GM12878 (cell line): ENCODE results near the gene CRHR2. TPM values are rescaled to one million over a fixed set of nuclear protein-coding genes. Genes with fewer than 3 reads are reported as not detected.

Source experiments
- ATAC-seq: fragments of 200-7000 bp; cut with Tn5 transposase; 3 replicates; pipeline ENCODE4 v1.9.1; 2020; ENCODE audit warnings: mild to moderate bottlenecking, moderate library complexity
- BruUV-seq: library from RNA; stranded (reverse); fragments of 400-500 nt; replicated peaks from 2 replicates; lab custom pipeline; 2021; lab: Mats Ljungman, UMichigan
- CTCF ChIA-PET: fragments of 300-600 bp; sonication (Branson Sonifier 250); formaldehyde crosslinking; extraction: SDS; loops from one replicate; lab custom pipeline; 2021; ENCODE audit warnings: inconsistent platforms; lab: Yijun Ruan, JAX
- POLR2A ChIA-PET: fragments of 350-600 bp; formaldehyde crosslinking; extraction: SDS; loops from one replicate; lab custom pipeline; 2021; ENCODE audit warnings: inconsistent platforms; lab: Charles Lee
- RAD21 ChIA-PET: fragments of 300-600 bp; sonication (Branson Sonifier 250); formaldehyde crosslinking; loops from one replicate; lab custom pipeline; 2023; ENCODE audit warnings: antibody characterized with exemption; ENCODE audit not compliant: unreplicated experiment; lab: Charles Lee
- SMC1A ChIA-PET: fragments of 300-600 bp; sonication (Branson Sonifier 250); formaldehyde crosslinking; loops from one replicate; lab custom pipeline; 2023; ENCODE audit not compliant: unreplicated experiment, uncharacterized antibody; lab: Charles Lee
- DNase-seq: peaks from one replicate; pipeline ENCODE4 v3.0.0-alpha.2; 2011; ENCODE audit warnings: low read depth, low spot score
- FAIRE-seq: peaks from 3 replicates; lab custom pipeline; 2011; peaks lifted over from hg19 to GRCh38; lab: Jason Lieb, UNC
- H2AFZ ChIP-seq: 2 replicates; pipeline ENCODE4 v1.6.0; 2011; ENCODE audit warnings: low read depth, low read length, control low read depth; ENCODE audit not compliant: control insufficient read depth
- H3K27ac ChIP-seq: 2 replicates; pipeline ENCODE4 v1.5.1; 2011; ENCODE audit warnings: control low read depth; ENCODE audit not compliant: control insufficient read depth, insufficient read depth
- H3K27me3 ChIP-seq, 2 experiments: replicated peaks in 1 of 2; 2 replicates each; pipeline versions ENCODE4 v1.6.0 to v1.6.1; 2011; ENCODE audit warnings: low read length in 1 of 2; ENCODE audit not compliant: control insufficient read depth in 2 of 2, insufficient read depth in 2 of 2
- H3K36me3 ChIP-seq, 2 experiments: 2 replicates each; pipeline ENCODE4 v1.5.1; 2011; ENCODE audit warnings: low read length in 1 of 2; ENCODE audit not compliant: control insufficient read depth in 2 of 2, insufficient read depth in 2 of 2
- H3K4me1 ChIP-seq: 2 replicates; pipeline ENCODE4 v1.6.1; 2011; ENCODE audit warnings: mild to moderate bottlenecking, low read length, moderate library complexity, mixed read lengths; ENCODE audit not compliant: control insufficient read depth, insufficient read depth
- H3K4me2 ChIP-seq: 2 replicates; pipeline ENCODE4 v1.6.0; 2011; ENCODE audit warnings: control low read depth; ENCODE audit not compliant: control insufficient read depth, insufficient read depth
- H3K4me3 ChIP-seq: fragments of 200-600 bp; sonication (generic); 2 replicates; pipeline ENCODE4 v1.5.1; 2016
- H3K79me2 ChIP-seq: 2 replicates; pipeline ENCODE4 v1.6.0; 2011; ENCODE audit warnings: low read length; ENCODE audit not compliant: control insufficient read depth, insufficient read depth
- H3K9ac ChIP-seq: 2 replicates; pipeline ENCODE4 v1.8.0; 2011; ENCODE audit warnings: low read length, control low read depth, mixed read lengths; ENCODE audit not compliant: control insufficient read depth, insufficient read depth
- H3K9me3 ChIP-seq: replicated peaks from 3 replicates; pipeline ENCODE4 v1.5.1; 2011; ENCODE audit warnings: mild to moderate bottlenecking, low read length; ENCODE audit not compliant: control insufficient read depth, insufficient read depth
- H4K20me1 ChIP-seq: 2 replicates; pipeline ENCODE4 v1.6.0; 2011; ENCODE audit not compliant: control insufficient read depth, insufficient read depth
- POLR2A ChIP-seq: IDR thresholded peaks from 2 replicates; pipeline ENCODE4 v1.6.1; 2011; ENCODE audit warnings: low read depth, mild to moderate bottlenecking, low read length
- RCOR1 ChIP-seq: conservative IDR thresholded peaks from 2 replicates; pipeline ENCODE4 v1.6.1; 2012; ENCODE audit warnings: low read depth, low read length, improper control_type of control experiment
- RFX5 ChIP-seq: IDR thresholded peaks from 2 replicates; pipeline ENCODE4 v1.6.1; 2011; ENCODE audit warnings: low read depth, low read length, improper control_type of control experiment
- SREBF1 ChIP-seq: IDR thresholded peaks from 2 replicates; pipeline ENCODE4 v1.6.1; 2012; ENCODE audit warnings: mild to moderate bottlenecking, low read length
- TBL1XR1 ChIP-seq: IDR thresholded peaks from 2 replicates; pipeline ENCODE4 v1.6.1; 2012; ENCODE audit warnings: low read depth, low read length, improper control_type of control experiment
- YY1 ChIP-seq: IDR thresholded peaks from 2 replicates; pipeline ENCODE4 v1.6.1; 2011; ENCODE audit warnings: low read depth, mild to moderate bottlenecking, low read length
- ZNF622 ChIP-seq: fragments of 450-650 bp; IDR thresholded peaks from 2 replicates; pipeline ENCODE4 v1.6.1; 2017; ENCODE audit warnings: mild to moderate bottlenecking, inconsistent platforms
- WGBS: methylation state at CpG from one replicate; pipeline ENCODE4 v1.1.6; 2016; ENCODE audit warnings: low lambda C conversion rate; ENCODE audit not compliant: insufficient replicate concordance, insufficient coverage; ENCODE audit errors: missing lambda C conversion rate; 5-methylcytosine and 5-hydroxymethylcytosine counted together
- in situ Hi-C: fragments of 300-500 bp; cut with MboI; formaldehyde crosslinking; loops from 9 replicates; pipeline ENCODE4 v1.14.3; 2018; ENCODE audit warnings: mixed read lengths
- intact Hi-C: fragments of 100-400 bp; cut with micrococcal nuclease; formaldehyde crosslinking; loops from one replicate; pipeline ENCODE4 v1.14.2; 2022; ENCODE audit not compliant: unreplicated experiment
- polyA plus RNA-seq, 11 experiments: library from polyadenylated mRNA; depleted of rRNA in 4 of 11; unstranded in 6 of 11; stranded (reverse) in 5 of 11; fragments of >200 nt; fragmentation: Nextera tagmentation in 4 of 11; fragmentation: Illumina TruSeq in 1 of 11; extraction: Ambion mirVana in 4 of 11; extraction: Trizol in 1 of 11; gene quantifications; 1 replicate in 1 of 11; 2 replicates in 10 of 11; pipeline versions ENCODE4 v1.2.1 to v1.2.3, GENCODE V29; 2011 to 2016; ENCODE audit warnings: inconsistent platforms in 2 of 11, missing spikeins in 2 of 11, low read depth in 1 of 11
- total RNA-seq, 4 experiments: library from RNA; depleted of rRNA in 3 of 4; stranded (reverse); fragments of >200 nt in 3 of 4; fragmentation: Illumina TruSeq in 1 of 4; extraction: Trizol in 1 of 4; gene quantifications; 2 replicates each; pipeline versions ENCODE4 v1.2.1 to v1.2.3, GENCODE V29; 2013 to 2021
- TF ChIP-seq, protein P1 (sequence below): fragments of 450-650 bp; IDR thresholded peaks from 2 replicates; pipeline ENCODE4 v1.6.1; 2016; ENCODE audit warnings: mild to moderate bottlenecking, moderate library complexity, borderline replicate concordance
- TF ChIP-seq, protein P2 (sequence below): IDR thresholded peaks from 2 replicates; pipeline ENCODE4 v1.6.1; 2012; ENCODE audit warnings: mild to moderate bottlenecking, low read depth, low read length

The CRHR2 gene
- total and polyA plus RNA-seq, 10 of the 15 experiments (the other 5 are each of a cell fraction or from before 2014, with no cell fraction given) = not detected

DNA sequence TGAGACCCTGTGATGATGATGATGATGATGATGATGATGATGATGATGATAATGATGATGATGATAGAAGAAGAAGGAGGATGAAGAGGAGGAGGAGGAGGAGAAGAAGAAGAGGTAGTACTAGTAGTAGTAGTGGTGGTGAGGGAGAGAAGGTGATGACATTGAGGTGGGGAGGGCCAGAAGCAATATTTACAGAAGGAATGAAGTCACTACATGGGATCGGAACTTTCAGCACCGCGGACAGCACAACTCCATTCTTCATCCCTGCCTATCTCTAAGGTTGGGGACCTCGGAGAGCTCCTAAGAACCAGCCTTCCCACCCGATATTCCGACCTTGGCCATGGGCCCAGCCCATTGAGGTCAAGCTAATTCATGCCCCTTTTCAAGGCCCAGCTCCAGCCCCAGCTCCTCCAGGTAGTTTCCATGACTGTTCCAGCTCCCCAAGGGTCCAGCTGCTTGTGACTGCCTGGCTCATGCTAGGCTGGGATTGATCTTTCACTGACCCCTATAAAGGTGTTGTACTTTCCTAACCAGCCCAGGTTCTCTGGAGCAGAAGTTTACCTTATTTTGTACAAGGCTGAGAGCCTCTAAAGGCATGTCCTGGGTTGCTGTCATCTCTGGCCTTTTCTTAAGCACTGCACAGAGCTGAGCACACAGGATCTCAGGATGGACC is 10.3 kb downstream of the CRHR2 start:
- peak; percentile 34; the same call in 1 of the 3 replicates for ATAC-seq
- H3K36me3 ChIP-seq = no peaks in the 10 kb centered on the region
- BruUV-seq = no TSS peak
- H3K9ac ChIP-seq = no peak overlapping the region
- no peaks in the 10 kb centered on the region for H3K9me3 ChIP-seq
- ChIA-PET CTCF (no interaction called here), POLR2A (no interaction called here), RAD21 (no interaction called here), SMC1A (no interaction called here)
- in situ Hi-C loops (no loop called here), intact Hi-C loops (no loop called here)
- WGBS = 48% methylated on average over 6 of the region's 6 CpGs
- no peaks in the 10 kb centered on the region for H3K4me1 ChIP-seq
- no peak for DNase-seq
- peaks cover 0 to 2% of the 10 kb centered on the region in 2 experiments; a peak in 2 of 4 replicates for H3K27me3 ChIP-seq
- no peaks in the 10 kb centered on the region for H4K20me1 ChIP-seq
- H3K4me3 ChIP-seq = no peak overlapping the region
- H3K4me2 ChIP-seq = no peak overlapping the region
- TF ChIP-seq ZNF622 (no peak), YY1 (0 out of 2 replicates have a peak, but pooled peaks have one; percentile 32), SREBF1 (peak; percentile 76), POLR2A (no peak), TBL1XR1 (no peak), RCOR1 (0 out of 2 replicates have a peak, but pooled peaks have one; percentile 58), RFX5 (no peak)
- TF ChIP-seq, protein P1, sequence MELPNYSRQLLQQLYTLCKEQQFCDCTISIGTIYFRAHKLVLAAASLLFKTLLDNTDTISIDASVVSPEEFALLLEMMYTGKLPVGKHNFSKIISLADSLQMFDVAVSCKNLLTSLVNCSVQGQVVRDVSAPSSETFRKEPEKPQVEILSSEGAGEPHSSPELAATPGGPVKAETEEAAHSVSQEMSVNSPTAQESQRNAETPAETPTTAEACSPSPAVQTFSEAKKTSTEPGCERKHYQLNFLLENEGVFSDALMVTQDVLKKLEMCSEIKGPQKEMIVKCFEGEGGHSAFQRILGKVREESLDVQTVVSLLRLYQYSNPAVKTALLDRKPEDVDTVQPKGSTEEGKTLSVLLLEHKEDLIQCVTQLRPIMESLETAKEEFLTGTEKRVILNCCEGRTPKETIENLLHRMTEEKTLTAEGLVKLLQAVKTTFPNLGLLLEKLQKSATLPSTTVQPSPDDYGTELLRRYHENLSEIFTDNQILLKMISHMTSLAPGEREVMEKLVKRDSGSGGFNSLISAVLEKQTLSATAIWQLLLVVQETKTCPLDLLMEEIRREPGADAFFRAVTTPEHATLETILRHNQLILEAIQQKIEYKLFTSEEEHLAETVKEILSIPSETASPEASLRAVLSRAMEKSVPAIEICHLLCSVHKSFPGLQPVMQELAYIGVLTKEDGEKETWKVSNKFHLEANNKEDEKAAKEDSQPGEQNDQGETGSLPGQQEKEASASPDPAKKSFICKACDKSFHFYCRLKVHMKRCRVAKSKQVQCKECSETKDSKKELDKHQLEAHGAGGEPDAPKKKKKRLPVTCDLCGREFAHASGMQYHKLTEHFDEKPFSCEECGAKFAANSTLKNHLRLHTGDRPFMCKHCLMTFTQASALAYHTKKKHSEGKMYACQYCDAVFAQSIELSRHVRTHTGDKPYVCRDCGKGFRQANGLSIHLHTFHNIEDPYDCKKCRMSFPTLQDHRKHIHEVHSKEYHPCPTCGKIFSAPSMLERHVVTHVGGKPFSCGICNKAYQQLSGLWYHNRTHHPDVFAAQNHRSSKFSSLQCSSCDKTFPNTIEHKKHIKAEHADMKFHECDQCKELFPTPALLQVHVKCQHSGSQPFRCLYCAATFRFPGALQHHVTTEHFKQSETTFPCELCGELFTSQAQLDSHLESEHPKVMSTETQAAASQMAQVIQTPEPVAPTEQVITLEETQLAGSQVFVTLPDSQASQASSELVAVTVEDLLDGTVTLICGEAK = peak; percentile 64; the same call in 1 of the 2 replicates
- TF ChIP-seq, protein P2, sequence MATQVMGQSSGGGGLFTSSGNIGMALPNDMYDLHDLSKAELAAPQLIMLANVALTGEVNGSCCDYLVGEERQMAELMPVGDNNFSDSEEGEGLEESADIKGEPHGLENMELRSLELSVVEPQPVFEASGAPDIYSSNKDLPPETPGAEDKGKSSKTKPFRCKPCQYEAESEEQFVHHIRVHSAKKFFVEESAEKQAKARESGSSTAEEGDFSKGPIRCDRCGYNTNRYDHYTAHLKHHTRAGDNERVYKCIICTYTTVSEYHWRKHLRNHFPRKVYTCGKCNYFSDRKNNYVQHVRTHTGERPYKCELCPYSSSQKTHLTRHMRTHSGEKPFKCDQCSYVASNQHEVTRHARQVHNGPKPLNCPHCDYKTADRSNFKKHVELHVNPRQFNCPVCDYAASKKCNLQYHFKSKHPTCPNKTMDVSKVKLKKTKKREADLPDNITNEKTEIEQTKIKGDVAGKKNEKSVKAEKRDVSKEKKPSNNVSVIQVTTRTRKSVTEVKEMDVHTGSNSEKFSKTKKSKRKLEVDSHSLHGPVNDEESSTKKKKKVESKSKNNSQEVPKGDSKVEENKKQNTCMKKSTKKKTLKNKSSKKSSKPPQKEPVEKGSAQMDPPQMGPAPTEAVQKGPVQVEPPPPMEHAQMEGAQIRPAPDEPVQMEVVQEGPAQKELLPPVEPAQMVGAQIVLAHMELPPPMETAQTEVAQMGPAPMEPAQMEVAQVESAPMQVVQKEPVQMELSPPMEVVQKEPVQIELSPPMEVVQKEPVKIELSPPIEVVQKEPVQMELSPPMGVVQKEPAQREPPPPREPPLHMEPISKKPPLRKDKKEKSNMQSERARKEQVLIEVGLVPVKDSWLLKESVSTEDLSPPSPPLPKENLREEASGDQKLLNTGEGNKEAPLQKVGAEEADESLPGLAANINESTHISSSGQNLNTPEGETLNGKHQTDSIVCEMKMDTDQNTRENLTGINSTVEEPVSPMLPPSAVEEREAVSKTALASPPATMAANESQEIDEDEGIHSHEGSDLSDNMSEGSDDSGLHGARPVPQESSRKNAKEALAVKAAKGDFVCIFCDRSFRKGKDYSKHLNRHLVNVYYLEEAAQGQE = peak; percentile 96
- no peak overlapping the region for H3K27ac ChIP-seq
- no peak overlapping the region for H2AFZ ChIP-seq
- no peak for FAIRE-seq
- H3K79me2 ChIP-seq = no peaks in the 10 kb centered on the region
